Measurements from ENCODE around the gene PAPPA. TPM values are rescaled to one million over a fixed set of nuclear protein-coding genes. Genes with fewer than 3 reads are reported as not detected.

Gene PAPPA
- total RNA-seq, 1 experiment from 2014 or later = 0.22 TPM

DNA sequence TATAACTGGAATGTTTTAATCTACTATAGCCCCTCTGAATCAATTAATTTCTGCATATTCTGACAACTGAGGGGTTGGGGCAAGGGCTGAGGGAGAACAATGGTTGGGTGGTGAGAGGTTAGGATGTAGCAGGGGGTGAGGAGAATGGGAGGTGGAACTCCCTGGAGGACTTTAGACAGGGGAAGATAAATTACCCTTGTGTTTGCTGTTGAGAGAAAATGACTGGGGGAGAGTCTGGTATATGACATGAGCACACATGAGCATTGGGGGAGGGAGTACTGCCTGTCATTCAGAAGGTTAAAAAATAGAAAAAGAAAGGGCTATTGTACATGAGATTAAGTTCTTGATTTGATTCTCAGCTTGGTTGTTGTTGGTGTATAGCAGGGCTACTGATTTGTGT, 37.2 kb upstream of the PAPPA start (continued):
- TF ChIP-seq, protein P1, sequence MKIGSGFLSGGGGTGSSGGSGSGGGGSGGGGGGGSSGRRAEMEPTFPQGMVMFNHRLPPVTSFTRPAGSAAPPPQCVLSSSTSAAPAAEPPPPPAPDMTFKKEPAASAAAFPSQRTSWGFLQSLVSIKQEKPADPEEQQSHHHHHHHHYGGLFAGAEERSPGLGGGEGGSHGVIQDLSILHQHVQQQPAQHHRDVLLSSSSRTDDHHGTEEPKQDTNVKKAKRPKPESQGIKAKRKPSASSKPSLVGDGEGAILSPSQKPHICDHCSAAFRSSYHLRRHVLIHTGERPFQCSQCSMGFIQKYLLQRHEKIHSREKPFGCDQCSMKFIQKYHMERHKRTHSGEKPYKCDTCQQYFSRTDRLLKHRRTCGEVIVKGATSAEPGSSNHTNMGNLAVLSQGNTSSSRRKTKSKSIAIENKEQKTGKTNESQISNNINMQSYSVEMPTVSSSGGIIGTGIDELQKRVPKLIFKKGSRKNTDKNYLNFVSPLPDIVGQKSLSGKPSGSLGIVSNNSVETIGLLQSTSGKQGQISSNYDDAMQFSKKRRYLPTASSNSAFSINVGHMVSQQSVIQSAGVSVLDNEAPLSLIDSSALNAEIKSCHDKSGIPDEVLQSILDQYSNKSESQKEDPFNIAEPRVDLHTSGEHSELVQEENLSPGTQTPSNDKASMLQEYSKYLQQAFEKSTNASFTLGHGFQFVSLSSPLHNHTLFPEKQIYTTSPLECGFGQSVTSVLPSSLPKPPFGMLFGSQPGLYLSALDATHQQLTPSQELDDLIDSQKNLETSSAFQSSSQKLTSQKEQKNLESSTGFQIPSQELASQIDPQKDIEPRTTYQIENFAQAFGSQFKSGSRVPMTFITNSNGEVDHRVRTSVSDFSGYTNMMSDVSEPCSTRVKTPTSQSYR (CRISPR knock-in tag; IDR thresholded peaks at IDR 0.05) = no peak
- TF ChIP-seq, protein P2, sequence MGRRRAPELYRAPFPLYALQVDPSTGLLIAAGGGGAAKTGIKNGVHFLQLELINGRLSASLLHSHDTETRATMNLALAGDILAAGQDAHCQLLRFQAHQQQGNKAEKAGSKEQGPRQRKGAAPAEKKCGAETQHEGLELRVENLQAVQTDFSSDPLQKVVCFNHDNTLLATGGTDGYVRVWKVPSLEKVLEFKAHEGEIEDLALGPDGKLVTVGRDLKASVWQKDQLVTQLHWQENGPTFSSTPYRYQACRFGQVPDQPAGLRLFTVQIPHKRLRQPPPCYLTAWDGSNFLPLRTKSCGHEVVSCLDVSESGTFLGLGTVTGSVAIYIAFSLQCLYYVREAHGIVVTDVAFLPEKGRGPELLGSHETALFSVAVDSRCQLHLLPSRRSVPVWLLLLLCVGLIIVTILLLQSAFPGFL (CRISPR knock-in tag; IDR thresholded peaks at IDR 0.05; ENCODE audit: borderline replicate concordance) = no peak
- no peak for TF ChIP-seq ETV6 (CRISPR knock-in tag; IDR thresholded peaks at IDR 0.05)
- TF ChIP-seq, protein P3, sequence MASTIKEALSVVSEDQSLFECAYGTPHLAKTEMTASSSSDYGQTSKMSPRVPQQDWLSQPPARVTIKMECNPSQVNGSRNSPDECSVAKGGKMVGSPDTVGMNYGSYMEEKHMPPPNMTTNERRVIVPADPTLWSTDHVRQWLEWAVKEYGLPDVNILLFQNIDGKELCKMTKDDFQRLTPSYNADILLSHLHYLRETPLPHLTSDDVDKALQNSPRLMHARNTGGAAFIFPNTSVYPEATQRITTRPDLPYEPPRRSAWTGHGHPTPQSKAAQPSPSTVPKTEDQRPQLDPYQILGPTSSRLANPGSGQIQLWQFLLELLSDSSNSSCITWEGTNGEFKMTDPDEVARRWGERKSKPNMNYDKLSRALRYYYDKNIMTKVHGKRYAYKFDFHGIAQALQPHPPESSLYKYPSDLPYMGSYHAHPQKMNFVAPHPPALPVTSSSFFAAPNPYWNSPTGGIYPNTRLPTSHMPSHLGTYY (CRISPR knock-in tag; IDR thresholded peaks at IDR 0.05) = no peak
- TF ChIP-seq, protein P4, sequence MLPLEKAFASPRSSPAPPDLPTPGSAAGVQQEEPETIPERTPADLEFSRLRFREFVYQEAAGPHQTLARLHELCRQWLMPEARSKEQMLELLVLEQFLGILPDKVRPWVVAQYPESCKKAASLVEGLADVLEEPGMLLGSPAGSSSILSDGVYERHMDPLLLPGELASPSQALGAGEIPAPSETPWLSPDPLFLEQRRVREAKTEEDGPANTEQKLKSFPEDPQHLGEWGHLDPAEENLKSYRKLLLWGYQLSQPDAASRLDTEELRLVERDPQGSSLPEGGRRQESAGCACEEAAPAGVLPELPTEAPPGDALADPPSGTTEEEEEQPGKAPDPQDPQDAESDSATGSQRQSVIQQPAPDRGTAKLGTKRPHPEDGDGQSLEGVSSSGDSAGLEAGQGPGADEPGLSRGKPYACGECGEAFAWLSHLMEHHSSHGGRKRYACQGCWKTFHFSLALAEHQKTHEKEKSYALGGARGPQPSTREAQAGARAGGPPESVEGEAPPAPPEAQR (CRISPR knock-in tag; IDR thresholded peaks at IDR 0.05) = no peak
- no peak for TF ChIP-seq ZNF671 (CRISPR knock-in tag; IDR thresholded peaks at IDR 0.05)
- TF ChIP-seq, protein P5, sequence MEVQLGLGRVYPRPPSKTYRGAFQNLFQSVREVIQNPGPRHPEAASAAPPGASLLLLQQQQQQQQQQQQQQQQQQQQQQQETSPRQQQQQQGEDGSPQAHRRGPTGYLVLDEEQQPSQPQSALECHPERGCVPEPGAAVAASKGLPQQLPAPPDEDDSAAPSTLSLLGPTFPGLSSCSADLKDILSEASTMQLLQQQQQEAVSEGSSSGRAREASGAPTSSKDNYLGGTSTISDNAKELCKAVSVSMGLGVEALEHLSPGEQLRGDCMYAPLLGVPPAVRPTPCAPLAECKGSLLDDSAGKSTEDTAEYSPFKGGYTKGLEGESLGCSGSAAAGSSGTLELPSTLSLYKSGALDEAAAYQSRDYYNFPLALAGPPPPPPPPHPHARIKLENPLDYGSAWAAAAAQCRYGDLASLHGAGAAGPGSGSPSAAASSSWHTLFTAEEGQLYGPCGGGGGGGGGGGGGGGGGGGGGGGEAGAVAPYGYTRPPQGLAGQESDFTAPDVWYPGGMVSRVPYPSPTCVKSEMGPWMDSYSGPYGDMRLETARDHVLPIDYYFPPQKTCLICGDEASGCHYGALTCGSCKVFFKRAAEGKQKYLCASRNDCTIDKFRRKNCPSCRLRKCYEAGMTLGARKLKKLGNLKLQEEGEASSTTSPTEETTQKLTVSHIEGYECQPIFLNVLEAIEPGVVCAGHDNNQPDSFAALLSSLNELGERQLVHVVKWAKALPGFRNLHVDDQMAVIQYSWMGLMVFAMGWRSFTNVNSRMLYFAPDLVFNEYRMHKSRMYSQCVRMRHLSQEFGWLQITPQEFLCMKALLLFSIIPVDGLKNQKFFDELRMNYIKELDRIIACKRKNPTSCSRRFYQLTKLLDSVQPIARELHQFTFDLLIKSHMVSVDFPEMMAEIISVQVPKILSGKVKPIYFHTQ (CRISPR knock-in tag; IDR thresholded peaks at IDR 0.05) = no peak
- TF ChIP-seq CBFB (CRISPR knock-in tag; IDR thresholded peaks at IDR 0.05; ENCODE audit: low read depth) = no peak

DNA sequence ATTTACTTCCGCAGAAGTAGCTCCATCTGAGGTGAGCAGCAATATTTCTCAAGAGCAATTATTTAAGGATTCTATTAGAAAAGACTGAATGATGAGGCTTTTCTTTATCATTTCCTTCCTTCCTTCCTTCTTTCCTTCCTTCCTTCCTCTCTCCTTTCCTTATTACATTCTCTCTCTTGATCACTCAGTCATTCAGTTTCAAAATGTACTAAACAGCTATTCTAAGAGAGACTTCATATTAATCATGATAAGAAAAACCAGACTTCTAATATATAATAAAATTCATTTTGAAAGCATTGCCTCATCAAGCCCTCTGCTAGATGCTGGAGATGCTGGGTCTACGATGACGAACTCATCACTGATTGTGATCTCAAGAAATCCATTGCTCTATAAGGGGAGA, 30.4 kb upstream of the PAPPA start:
- Mint-ChIP-seq H3K27ac (no peak overlapping the region), H3K36me3 (no peaks in the 10 kb centered on the region), H3K9me3 (peaks cover 20% of the 10 kb centered on the region), H3K4me3 (no peak overlapping the region), H3K4me1 (peaks cover 7% of the 10 kb centered on the region), H3K27me3 (ENCODE audit: low read depth) (peaks cover 10% of the 10 kb centered on the region)
- POLR2A ChIA-PET = no interaction called here
- ATAC-seq (no peak), DNase-seq (ENCODE audit: low spot score) (no peak)
- CTCF ChIA-PET = no interaction called here
- TF ChIP-seq, protein P6, sequence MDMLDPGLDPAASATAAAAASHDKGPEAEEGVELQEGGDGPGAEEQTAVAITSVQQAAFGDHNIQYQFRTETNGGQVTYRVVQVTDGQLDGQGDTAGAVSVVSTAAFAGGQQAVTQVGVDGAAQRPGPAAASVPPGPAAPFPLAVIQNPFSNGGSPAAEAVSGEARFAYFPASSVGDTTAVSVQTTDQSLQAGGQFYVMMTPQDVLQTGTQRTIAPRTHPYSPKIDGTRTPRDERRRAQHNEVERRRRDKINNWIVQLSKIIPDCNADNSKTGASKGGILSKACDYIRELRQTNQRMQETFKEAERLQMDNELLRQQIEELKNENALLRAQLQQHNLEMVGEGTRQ (CRISPR knock-in tag; IDR thresholded peaks at IDR 0.05) = no peak
- TF ChIP-seq ZNF396 (CRISPR knock-in tag; IDR thresholded peaks at IDR 0.05; ENCODE audit: borderline replicate concordance) = no peak
- TF ChIP-seq, protein P7, sequence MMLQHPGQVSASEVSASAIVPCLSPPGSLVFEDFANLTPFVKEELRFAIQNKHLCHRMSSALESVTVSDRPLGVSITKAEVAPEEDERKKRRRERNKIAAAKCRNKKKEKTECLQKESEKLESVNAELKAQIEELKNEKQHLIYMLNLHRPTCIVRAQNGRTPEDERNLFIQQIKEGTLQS (CRISPR knock-in tag; conservative IDR thresholded peaks at IDR 0.05) = no peak
- TF ChIP-seq FOXK1 (CRISPR knock-in tag; IDR thresholded peaks at IDR 0.05) = no peak
- TF ChIP-seq RORB (CRISPR knock-in tag; IDR thresholded peaks at IDR 0.05) = no peak
- TF ChIP-seq ELF4 (CRISPR knock-in tag; IDR thresholded peaks at IDR 0.05; ENCODE audit: low read depth) = no peak
- TF ChIP-seq CBFB (CRISPR knock-in tag; IDR thresholded peaks at IDR 0.05; ENCODE audit: low read depth) = no peak
- no peak for TF ChIP-seq ZNF416 (CRISPR knock-in tag; IDR thresholded peaks at IDR 0.05)
- no peak for TF ChIP-seq NR3C1 (CRISPR knock-in tag; conservative IDR thresholded peaks at IDR 0.05; ENCODE audit: low read depth)
- TF ChIP-seq, protein P1 (CRISPR knock-in tag; IDR thresholded peaks at IDR 0.05) = no peak
- TF ChIP-seq, protein P2 (CRISPR knock-in tag; IDR thresholded peaks at IDR 0.05; ENCODE audit: borderline replicate concordance) = no peak
- TF ChIP-seq, protein P8, sequence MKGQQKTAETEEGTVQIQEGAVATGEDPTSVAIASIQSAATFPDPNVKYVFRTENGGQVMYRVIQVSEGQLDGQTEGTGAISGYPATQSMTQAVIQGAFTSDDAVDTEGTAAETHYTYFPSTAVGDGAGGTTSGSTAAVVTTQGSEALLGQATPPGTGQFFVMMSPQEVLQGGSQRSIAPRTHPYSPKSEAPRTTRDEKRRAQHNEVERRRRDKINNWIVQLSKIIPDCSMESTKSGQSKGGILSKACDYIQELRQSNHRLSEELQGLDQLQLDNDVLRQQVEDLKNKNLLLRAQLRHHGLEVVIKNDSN (CRISPR knock-in tag; IDR thresholded peaks at IDR 0.05) = no peak
- TF ChIP-seq NFE2L1 (CRISPR knock-in tag; IDR thresholded peaks at IDR 0.05) = no peak

All from WTC11 (cell line).